ENCODE measurements around the gene WDR74.

DNA sequence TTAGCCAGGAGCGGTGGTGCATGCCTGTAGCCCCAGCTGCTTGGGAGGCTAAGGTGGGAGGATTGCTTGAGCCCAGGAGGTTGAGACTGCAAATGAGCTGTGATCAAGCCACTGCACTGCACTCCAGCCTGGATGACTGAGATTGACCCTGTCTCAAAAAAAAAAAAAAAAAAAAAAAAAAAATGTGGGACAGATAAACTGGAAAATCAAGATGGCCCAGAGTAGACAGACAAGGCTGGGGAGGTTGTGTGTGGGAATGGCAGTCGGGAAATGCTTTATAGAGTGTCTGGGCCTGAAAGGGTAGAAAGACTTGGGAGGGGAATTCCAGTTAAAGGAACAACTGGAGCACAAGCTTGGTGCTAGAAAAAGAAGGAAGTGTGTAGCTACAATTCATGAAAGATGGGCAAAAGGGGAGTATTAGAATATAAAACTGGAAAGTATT lies 18.2 kb upstream of the WDR74 start:
- TF ChIP-seq, protein P1, sequence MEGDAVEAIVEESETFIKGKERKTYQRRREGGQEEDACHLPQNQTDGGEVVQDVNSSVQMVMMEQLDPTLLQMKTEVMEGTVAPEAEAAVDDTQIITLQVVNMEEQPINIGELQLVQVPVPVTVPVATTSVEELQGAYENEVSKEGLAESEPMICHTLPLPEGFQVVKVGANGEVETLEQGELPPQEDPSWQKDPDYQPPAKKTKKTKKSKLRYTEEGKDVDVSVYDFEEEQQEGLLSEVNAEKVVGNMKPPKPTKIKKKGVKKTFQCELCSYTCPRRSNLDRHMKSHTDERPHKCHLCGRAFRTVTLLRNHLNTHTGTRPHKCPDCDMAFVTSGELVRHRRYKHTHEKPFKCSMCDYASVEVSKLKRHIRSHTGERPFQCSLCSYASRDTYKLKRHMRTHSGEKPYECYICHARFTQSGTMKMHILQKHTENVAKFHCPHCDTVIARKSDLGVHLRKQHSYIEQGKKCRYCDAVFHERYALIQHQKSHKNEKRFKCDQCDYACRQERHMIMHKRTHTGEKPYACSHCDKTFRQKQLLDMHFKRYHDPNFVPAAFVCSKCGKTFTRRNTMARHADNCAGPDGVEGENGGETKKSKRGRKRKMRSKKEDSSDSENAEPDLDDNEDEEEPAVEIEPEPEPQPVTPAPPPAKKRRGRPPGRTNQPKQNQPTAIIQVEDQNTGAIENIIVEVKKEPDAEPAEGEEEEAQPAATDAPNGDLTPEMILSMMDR (conservative IDR thresholded peaks at IDR 0.05; ENCODE audit: low read depth, low read length): no peak
- TF ChIP-seq EZH2 (IDR thresholded peaks at IDR 0.05; ENCODE audit: borderline replicate concordance, low read depth, low read length, poor library complexity, severe bottlenecking): no peak
